SH-SY5Y (cell line): Measurements from ENCODE around the gene LRP2.
A peak's percentile ranks its signal among the peaks of the same experiment; 100 is the strongest.

ENCODE experiments used
- GATA2 ChIP-seq: IDR thresholded peaks from 2 replicates; pipeline ENCODE4 v1.6.1; 2011; ENCODE audit warnings: mild to moderate bottlenecking, low read depth, low read length
- GATA3 ChIP-seq: IDR thresholded peaks from 2 replicates; pipeline ENCODE4 v1.6.1; 2011; ENCODE audit warnings: low read depth, mild to moderate bottlenecking, low read length, moderate library complexity

LRP2 gene

DNA sequence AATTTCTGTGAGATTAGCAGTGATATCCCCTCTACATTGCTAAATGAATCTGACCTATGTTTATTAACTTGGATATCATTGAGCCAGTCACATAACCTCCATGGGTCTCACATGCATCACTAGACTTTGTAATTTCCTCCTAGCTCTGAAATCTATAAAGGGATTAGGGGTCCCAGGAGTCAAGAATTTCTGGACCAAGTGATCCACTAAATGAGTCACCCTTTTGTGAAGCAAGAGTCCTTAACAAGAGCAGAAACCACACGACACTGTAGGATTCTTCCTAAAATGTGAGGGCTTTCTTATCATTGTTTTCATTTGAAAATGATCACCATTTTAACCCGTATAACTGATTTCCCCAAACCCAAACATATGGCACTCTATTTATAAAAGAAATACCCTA is 202.6 kb downstream of the LRP2 start:
- no peak for TF ChIP-seq GATA3
- TF ChIP-seq GATA2: no peak

DNA sequence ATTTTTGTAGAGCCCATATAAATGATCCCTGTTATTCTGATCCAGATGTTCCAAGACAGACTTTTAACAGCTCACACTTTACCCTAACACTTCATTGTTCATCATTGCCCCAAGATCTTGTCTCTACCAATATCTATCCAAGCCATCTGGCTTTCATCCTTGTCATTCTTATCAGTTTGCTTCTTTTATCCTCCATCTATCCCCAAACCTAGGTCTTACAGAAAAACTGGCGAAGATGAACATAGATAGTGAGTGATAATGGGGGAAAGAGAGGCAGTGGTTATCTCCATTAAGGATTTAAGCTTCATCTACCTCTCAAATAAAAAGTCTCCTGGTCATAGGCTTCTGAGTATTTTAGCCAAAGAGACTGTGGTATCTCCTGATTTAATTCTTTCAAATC is 203.5 kb downstream of the LRP2 start:
- TF ChIP-seq GATA2 (peak; percentile 51), GATA3 (peak; percentile 73; the same call in 1 of the 2 replicates)

DNA sequence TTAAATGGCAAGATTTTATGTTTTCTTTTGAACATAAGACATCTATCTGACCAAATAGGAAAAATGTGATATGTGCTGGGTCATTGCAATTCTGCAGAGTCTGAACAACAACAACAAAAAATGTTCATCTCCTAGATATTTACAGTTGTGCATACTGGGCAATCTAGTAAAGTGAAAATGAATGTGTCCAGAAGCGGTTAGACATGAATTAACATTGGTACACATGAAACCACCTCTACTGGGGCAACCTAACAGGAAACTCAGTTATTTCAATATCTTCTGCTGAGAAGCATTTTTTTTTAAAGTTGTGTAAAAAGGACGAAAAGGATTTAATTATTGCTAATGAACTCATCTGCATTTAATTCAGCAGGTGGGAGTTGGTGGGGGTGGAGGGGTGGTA is 216.1 kb downstream of the LRP2 start:
- no peak for TF ChIP-seq GATA3
- TF ChIP-seq GATA2: no peak

DNA sequence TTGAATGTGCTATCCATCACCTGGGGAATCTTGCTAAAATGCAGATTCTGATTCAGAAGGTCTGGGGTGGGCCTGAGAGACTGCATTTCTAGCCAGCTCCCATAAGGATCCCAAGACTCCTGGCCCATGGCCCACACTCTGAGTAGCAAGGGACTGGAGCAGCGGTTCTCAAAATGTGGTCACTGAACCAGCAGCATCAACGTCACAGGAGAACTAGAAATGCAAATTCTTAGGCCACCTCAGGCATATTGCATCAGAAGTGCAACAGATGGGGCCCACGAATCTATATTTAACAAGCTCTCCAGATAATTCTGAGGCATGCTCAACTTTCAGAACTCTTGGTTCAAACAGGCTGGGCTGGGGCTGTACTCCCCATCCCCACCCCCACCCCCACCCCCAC is 218.3 kb downstream of the LRP2 start:
- no peak for TF ChIP-seq GATA3
- TF ChIP-seq GATA2: no peak

DNA sequence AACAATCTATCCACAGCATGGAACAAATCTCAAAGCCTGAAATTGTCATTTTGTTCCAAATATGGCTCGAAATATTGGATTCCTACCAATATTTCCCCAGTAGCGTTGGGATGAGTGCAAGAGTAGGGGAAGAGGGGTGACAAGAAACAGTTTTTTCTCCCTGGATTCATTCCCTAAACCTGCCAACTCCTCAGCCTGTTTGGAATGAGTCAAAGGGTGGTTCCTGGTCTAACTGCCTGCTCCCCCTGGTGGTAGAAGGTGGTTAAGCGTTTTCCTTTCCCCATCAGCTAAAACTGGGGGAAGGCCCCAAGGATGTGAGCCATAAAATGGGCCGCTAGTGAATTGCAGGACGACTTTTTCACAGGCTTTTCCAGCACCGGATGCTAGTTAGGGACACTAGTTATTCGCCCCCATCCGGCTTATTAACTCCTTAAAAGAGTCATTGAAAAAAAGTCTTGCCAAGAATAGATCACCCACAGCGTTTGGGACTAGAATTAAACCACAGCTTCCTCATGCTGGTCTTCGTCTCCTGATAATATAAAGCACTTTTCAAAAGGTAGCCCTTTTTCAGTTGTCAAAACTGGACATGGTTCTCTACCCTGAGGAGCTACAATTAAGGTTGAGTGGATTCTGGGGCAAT is 220.5 kb downstream of the LRP2 start:
- TF ChIP-seq GATA2 (no peak), GATA3 (no peak)

DNA sequence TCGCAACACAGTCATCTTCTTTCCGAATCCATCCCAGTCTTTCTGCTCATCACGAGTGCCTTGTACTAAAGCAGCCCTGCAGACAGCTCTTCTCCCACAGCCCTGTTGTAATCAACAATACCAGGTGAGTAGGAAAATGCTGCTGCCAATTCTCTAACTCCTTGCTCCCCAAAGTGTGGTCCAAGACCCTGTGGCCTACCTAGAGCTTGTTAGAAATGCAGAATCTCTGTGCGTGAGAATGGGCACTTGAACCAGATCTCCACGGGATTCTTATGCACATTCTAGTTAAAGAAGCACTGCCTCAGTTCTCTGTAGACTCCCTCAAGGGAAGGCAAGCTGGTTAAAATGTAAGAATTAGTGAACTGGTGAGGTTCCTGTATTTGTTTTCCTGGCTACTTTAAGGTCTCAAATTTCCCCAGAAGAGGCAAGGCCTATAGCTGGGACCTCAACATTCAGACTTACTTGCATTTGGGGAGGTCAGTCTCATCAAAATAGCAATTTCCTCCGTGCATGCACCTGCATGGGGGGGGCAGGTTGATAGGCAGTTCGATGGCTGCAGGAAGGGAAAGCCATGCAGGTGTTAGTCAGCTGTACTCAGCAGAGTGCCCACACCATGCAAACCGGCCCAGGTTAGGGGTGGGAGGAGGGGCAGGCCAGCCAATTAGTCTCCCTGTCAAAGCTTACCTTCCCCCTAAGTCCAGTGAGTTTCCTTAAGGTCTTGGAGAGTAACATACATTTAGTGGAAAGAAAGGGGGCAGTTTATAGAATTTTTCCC is 222.2 kb downstream of the LRP2 start:
- TF ChIP-seq GATA3 (no peak), GATA2 (no peak)

DNA sequence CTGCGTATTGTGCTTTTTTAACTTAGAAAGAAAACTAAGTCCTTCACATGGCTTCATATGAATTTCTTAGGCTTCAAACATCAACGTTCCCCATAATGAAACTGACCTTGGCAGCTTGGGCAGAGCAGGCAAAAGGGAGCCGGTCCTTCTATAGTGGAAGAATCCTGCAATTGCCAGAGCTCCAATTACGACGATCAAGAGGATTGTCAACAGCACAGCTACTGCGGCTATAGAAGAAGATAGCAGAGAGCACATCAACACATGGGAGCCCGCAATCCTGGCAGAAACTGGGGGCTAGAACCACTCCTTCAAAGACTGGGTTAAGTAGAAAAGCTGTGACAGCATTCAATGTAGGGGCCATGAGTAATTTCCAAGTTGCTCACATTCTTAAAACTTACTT is 223.2 kb downstream of the LRP2 start:
- TF ChIP-seq GATA2 (no peak), GATA3 (no peak)

DNA sequence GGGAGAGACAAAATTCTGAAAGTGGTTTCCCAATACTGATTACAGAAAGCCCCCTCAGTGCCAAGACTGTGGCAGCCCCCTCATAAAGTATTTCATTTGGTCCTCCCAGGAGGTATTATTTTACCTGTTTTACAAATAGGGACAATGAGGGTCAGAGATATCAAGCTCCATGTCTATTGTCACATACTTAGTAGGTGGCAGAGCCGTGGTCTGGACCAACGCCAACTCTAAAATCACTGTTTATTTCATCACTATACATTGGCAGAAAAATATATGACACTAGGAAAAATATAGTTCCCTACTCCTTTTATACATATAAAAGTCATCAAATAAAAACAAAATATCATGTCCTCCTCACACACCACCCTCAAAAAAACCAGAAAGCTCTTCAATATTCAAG is 224.4 kb downstream of the LRP2 start:
- TF ChIP-seq GATA3: no peak
- no peak for TF ChIP-seq GATA2

DNA sequence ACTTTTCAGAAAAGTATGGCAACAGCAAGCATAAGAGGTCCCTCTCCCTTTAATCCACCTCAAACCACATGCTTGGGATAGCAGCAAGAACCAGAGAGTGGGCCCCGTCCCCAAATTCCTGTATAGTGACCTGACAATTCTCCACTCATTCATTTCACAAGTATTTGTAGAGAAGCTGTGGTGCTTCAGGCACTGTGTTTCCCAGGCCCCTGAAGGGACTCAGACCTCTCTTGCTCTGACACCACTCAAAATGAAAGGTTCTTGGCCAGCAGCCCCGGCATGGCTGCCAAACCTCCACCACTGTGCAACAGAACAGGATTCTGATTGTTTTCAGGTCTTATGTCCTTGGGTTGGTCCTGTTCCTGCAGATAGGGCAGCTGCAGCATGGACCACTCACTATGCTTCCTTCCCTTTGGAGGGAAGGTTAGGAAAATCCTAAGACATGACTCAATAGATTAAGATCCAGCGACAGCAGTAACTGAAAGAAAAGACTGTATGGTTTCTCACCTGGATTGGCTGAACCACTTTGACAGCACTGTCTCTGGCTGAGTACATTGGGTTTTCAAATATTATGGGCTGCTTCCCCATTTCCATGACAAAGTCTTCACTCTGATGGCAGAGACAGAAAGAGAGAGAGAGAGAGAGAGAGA is 225.3 kb downstream of the LRP2 start:
- TF ChIP-seq GATA2 (no peak), GATA3 (no peak)

DNA sequence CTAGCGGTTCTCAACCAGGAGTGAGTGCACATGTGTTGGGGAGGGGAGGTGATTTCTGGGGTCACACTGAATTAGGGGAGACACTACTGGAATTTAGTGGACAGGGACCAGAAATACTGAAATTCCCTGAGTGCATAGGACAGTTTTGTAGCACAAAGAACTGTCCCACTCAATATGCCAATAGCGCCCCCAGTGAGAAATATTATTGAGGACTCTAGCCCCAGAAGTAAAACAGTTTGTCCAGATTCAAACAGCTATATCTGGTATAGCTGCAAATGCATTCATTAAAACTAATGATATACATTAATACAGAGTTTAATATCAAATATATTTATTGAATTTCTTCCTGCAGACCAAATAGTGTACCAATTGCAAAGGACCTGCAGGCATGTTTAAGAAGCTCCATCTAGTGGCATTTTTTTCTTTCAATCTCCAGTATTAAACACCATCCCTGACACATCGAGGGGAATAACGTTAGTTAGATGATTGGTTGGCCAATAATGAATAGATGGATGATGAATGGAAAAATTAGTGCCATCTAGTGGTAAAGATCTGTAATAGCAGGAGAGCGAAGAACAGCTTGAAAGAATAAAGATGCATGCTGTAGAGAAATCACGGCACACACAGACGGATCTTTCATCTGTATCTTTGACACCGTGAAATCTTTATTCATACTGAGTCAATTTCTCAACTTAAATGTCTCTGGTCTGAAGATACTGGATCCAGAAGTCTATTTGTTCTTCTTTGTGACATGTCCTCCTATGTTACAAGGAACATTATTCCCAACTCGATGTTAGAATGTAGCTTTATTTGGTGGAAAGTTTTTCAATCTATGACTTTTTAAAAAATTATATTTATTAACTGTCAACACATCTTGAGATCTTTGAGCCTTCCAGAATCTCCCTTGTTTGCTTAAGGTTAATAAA is 230.5 kb downstream of the LRP2 start:
- TF ChIP-seq GATA3 (no peak), GATA2 (no peak)

DNA sequence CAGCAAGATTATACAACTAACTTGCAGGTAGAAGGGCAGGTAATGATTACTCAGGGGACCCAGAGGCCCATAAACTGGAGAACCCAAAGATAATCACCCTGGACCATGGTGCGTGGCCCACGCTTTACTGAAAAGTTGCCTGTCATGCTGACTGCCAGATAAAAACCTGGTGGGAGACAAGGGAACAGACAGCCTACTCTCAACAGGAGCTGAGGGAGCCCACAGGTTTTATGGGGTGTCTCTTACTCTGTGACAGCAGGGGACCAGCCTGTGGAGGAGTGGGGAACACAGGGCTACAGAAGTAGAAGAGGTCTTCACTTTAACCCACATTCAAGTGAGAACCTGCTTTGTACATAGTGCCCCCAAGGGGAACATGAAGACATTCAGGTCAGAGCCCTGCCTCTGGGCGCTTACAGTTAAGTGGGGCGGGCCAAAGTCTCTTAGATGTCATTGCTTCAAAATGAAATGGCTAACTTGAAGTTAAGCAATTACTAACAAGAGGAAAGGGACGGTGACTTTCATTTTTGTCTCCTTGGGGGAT is 232.6 kb downstream of the LRP2 start:
- TF ChIP-seq GATA2: no peak
- TF ChIP-seq GATA3: no peak

DNA sequence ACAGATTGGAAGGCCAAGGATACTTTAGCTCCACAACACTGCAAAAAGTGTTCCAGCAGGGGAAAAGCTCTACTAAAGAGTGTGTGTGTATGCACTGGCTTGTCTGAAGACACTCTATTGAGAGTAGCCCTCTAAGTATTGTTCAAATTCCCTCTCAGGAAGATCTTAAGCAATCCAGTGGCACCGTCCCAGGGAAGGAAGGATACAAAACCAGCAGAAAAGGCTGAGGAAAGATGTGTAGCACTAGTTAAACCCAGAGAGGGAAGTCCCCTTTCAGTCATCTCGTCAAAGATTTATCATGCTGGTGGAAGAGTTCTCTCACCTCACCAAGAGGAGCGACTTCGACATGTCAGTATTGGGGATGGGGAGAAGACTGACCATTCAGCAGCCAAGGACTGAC is 242.5 kb downstream of the LRP2 start:
- TF ChIP-seq GATA3: no peak
- TF ChIP-seq GATA2: no peak

DNA sequence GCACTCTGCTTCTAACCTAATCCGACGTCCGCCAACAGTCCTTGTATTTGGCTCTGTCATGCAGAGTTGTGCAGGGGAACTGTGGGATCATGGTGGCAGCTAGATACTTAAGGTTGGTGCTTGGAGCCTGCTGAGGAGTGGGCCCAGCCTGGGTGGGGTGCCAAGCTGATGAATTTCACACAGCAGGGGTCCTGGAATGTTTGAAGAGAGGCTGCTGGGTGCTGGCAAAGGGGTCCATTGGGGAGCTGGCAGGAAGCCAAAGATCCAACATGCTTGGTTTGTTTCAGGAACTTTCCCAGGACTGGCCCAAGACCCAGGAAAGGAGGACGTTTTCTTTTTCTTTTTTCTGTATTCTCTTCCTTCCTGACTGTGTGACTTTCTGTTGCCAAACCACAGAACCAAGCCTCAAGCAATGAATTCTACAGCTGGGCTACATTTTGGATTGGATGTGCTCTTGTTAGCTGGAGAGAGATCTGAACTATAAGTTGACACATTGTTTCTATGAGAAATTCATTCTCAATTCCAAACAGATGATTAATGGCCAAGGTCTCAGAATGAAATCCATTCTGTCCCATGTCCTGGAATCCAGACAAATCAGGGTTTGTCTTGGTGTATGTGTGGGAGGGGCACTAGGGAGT is 243.1 kb downstream of the LRP2 start:
- TF ChIP-seq GATA2 (no peak), GATA3 (no peak)

DNA sequence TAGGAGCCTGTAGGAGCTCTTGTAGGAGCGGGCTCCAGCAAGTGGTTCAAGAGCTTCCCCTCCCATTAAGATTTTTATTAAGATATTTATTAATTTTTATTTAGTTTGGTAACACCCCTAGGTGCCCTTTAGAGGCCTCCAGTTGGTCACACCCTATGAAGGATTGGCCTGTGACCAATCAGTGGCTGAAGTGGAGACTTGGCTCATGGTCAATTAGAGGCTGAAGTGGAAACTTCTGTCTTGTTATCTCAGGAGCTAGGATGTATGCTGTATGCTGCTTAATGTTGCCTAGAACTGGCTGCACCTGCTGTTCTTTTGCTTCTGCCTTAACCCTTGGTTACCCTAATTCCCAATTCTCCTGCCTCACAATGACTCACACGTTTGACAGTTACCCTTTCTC is 244.3 kb downstream of the LRP2 start:
- TF ChIP-seq GATA3 (no peak), GATA2 (no peak)
